Cardiac fibroblast (primary cell): ENCODE measurements around the gene MIDN.

Source experiments
- DNase-seq, 2 donors: peaks; one replicate each; pipeline versions ENCODE4 v3.0.0 to v3.0.0-alpha.2; 2010; ENCODE audit warnings: low read depth in 2 of 2
- H3K4me3 ChIP-seq, 2 donors: replicated peaks in 1 of 2; 1 replicate in 1 of 2; 2 replicates in 1 of 2; pipeline ENCODE4 v1.5.1; 2011; ENCODE audit warnings: low read depth in 2 of 2, low read length in 2 of 2, mild to moderate bottlenecking in 2 of 2, moderate library complexity in 1 of 2
- TF ChIP-seq, protein P1 (sequence below): IDR thresholded peaks from one replicate; pipeline ENCODE4 v1.5.1; 2011; ENCODE audit warnings: low read depth, mild to moderate bottlenecking, low read length, inconsistent platforms

The MIDN gene

DNA sequence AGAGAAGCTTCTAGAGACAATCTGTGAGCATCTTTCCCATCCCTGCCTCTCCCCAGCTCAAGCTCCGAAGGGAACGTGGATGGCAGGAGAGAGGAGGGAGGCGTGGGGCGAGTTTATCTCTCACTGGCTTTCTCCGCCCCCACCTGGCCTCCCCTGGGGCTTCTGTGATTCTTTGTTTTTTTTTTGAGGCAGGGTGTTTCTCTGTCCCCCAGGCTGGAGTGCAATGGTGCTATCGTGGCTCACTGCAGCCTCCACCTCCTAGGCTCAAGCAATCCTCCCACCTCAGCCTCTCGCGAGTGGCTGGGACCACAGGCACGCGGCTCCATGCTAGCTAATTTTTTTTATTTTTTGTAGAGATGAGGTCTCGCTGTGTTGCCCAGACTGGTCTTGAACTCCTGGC lies 60.3 kb downstream of the MIDN start:
- no peak overlapping the region for H3K4me3 ChIP-seq
- DNase-seq: no peak
- TF ChIP-seq, protein P1, sequence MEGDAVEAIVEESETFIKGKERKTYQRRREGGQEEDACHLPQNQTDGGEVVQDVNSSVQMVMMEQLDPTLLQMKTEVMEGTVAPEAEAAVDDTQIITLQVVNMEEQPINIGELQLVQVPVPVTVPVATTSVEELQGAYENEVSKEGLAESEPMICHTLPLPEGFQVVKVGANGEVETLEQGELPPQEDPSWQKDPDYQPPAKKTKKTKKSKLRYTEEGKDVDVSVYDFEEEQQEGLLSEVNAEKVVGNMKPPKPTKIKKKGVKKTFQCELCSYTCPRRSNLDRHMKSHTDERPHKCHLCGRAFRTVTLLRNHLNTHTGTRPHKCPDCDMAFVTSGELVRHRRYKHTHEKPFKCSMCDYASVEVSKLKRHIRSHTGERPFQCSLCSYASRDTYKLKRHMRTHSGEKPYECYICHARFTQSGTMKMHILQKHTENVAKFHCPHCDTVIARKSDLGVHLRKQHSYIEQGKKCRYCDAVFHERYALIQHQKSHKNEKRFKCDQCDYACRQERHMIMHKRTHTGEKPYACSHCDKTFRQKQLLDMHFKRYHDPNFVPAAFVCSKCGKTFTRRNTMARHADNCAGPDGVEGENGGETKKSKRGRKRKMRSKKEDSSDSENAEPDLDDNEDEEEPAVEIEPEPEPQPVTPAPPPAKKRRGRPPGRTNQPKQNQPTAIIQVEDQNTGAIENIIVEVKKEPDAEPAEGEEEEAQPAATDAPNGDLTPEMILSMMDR: no peak
